ENCODE results near the gene MACC1. TPM values are rescaled to one million over a fixed set of nuclear protein-coding genes. Genes with fewer than 3 reads are reported as not detected.

MACC1 gene
- total RNA-seq, 1 donor from 2014 or later = not detected

- no peak for DNase-seq (ENCODE audit: low spot score in 2 of 2)
- no peaks in the 10 kb centered on the region for H3K4me1 ChIP-seq
- intact Hi-C loops (cut with DNase I) = no loop called here
Measured at GRCh38 chr7:20201380-20201779, 15.8 kb downstream of the MACC1 start.

GRCh38 chr7:20200971-20201370 lies 16.2 kb downstream of the MACC1 start:
- TF ChIP-seq CTCF (IDR thresholded peaks at IDR 0.05) = no peak
- Histone ChIP-seq H3K9me3 (no peaks in the 10 kb centered on the region), H3K27me3 (no peaks in the 10 kb centered on the region), H3K27ac (no peak overlapping the region), H3K4me3 (no peak overlapping the region), H3K36me3 (no peaks in the 10 kb centered on the region), H3K4me1 (no peaks in the 10 kb centered on the region)
- DNase-seq (ENCODE audit: low spot score in 2 of 2) = no peak
- intact Hi-C loops (cut with DNase I) = no loop called here

More at GRCh38 chr7:20201380-20201779, 15.8 kb downstream of the MACC1 start:
- H3K36me3 ChIP-seq = no peaks in the 10 kb centered on the region
- TF ChIP-seq CTCF (IDR thresholded peaks at IDR 0.05) = no peak
- H3K4me3 ChIP-seq = no peak overlapping the region
- no peaks in the 10 kb centered on the region for H3K27me3 ChIP-seq
- H3K27ac ChIP-seq = no peak overlapping the region
- no peaks in the 10 kb centered on the region for H3K9me3 ChIP-seq

- no peak for TF ChIP-seq CTCF (IDR thresholded peaks at IDR 0.05)
- H3K36me3 ChIP-seq = no peaks in the 10 kb centered on the region
- intact Hi-C loops (cut with DNase I) = no loop called here
Measured at GRCh38 chr7:20200361-20200760, 16.8 kb downstream of the MACC1 start.

GRCh38 chr7:20199015-20199737 lies 18.0 kb downstream of the MACC1 start:
- no peaks in the 10 kb centered on the region for H3K27me3 ChIP-seq
- no peak for TF ChIP-seq CTCF (IDR thresholded peaks at IDR 0.05)
- no peak overlapping the region for H3K27ac ChIP-seq
- intact Hi-C loops (cut with DNase I) = no loop called here
- DNase-seq (ENCODE audit: low spot score in 2 of 2) = peak in 1 of 2 donors; percentile 75
- H3K4me1 ChIP-seq = no peaks in the 10 kb centered on the region
- H3K36me3 ChIP-seq = no peaks in the 10 kb centered on the region
- H3K4me3 ChIP-seq = no peak overlapping the region
- no peaks in the 10 kb centered on the region for H3K9me3 ChIP-seq

More at GRCh38 chr7:20200361-20200760, 16.8 kb downstream of the MACC1 start:
- no peaks in the 10 kb centered on the region for H3K9me3 ChIP-seq
- no peak for DNase-seq (ENCODE audit: low spot score in 2 of 2)
- no peaks in the 10 kb centered on the region for H3K4me1 ChIP-seq
- H3K4me3 ChIP-seq = no peak overlapping the region
- H3K27ac ChIP-seq = no peak overlapping the region
- no peaks in the 10 kb centered on the region for H3K27me3 ChIP-seq

GRCh38 chr7:20198260-20198659 lies 18.9 kb downstream of the MACC1 start:
- H3K4me3 ChIP-seq = no peak overlapping the region
- H3K36me3 ChIP-seq = no peaks in the 10 kb centered on the region
- no peak overlapping the region for H3K27ac ChIP-seq
- no peak for TF ChIP-seq CTCF (IDR thresholded peaks at IDR 0.05)
- intact Hi-C loops (cut with DNase I) = no loop called here
- no peaks in the 10 kb centered on the region for H3K9me3 ChIP-seq
- DNase-seq (ENCODE audit: low spot score in 2 of 2) = no peak
- no peaks in the 10 kb centered on the region for H3K4me1 ChIP-seq
- no peaks in the 10 kb centered on the region for H3K27me3 ChIP-seq
